KMS-11 (cell line): ENCODE measurements around the gene EFL1.

Experiments
- H2AFZ ChIP-seq: fragments of 200-600 bp; sonication (generic); 2 replicates; pipeline ENCODE4 v1.6.1; 2016; ENCODE audit warnings: antibody characterized with exemption, mixed run types, low read depth
- H3K27ac ChIP-seq: fragments of 200-600 bp; sonication (generic); 2 replicates; pipeline ENCODE4 v1.6.1; 2016; ENCODE audit warnings: mild to moderate bottlenecking, mixed run types
- H3K27me3 ChIP-seq: fragments of 200-600 bp; sonication (generic); 2 replicates; pipeline ENCODE4 v1.6.1; 2017; ENCODE audit warnings: mild to moderate bottlenecking, low read depth, mixed run types, moderate library complexity; ENCODE audit not compliant: insufficient read depth
- H3K36me3 ChIP-seq: fragments of 200-600 bp; sonication (generic); 2 replicates; pipeline ENCODE4 v1.6.1; 2017; ENCODE audit warnings: mild to moderate bottlenecking, mixed run types; ENCODE audit not compliant: insufficient read depth
- H3K4me1 ChIP-seq: fragments of 200-600 bp; sonication (generic); 2 replicates; pipeline ENCODE4 v1.6.1; 2016; ENCODE audit warnings: mild to moderate bottlenecking, low read depth, mixed run types; ENCODE audit not compliant: poor library complexity, severe bottlenecking
- H3K4me2 ChIP-seq: fragments of 200-600 bp; sonication (generic); 2 replicates; pipeline ENCODE4 v1.7.0; 2016; ENCODE audit warnings: mild to moderate bottlenecking, mixed run types
- H3K4me3 ChIP-seq: fragments of 200-600 bp; sonication (generic); IDR thresholded peaks from 2 replicates; pipeline ENCODE4 v1.6.1; 2017; ENCODE audit warnings: low read depth, low read length, mixed read lengths; ENCODE audit not compliant: insufficient read depth
- H3K79me2 ChIP-seq: fragments of 200-600 bp; sonication (generic); 2 replicates; pipeline ENCODE4 v1.6.1; 2016; ENCODE audit warnings: low read depth, mixed run types; ENCODE audit not compliant: insufficient read depth
- H3K9ac ChIP-seq: fragments of 200-600 bp; sonication (generic); 2 replicates; pipeline ENCODE4 v1.6.1; 2016; ENCODE audit warnings: mild to moderate bottlenecking, mixed run types
- H4K20me1 ChIP-seq: fragments of 200-600 bp; sonication (generic); 2 replicates; pipeline ENCODE4 v1.6.1; 2016; ENCODE audit warnings: mild to moderate bottlenecking, mixed run types; ENCODE audit not compliant: insufficient read depth
- CTCF ChIP-seq: fragments of 200-600 bp; sonication (generic); conservative IDR thresholded peaks from 2 replicates; pipeline ENCODE4 v1.6.1; 2017; ENCODE audit warnings: low read depth, mild to moderate bottlenecking, antibody characterized with exemption, low read length, moderate library complexity, mixed read lengths

Gene EFL1

GRCh38 chr15:82150645-82151044 lies 111.9 kb downstream of the EFL1 start:
- no peak overlapping the region for H3K4me2 ChIP-seq
- no peaks in the 10 kb centered on the region for H4K20me1 ChIP-seq
- no peak overlapping the region for H3K27ac ChIP-seq
- no peak overlapping the region for H3K4me3 ChIP-seq
- no peaks in the 10 kb centered on the region for H3K27me3 ChIP-seq
- H3K36me3 ChIP-seq = no peaks in the 10 kb centered on the region
- H3K4me1 ChIP-seq = no peaks in the 10 kb centered on the region
- H3K79me2 ChIP-seq = no peaks in the 10 kb centered on the region
- H3K9ac ChIP-seq = no peak overlapping the region
- no peak overlapping the region for H2AFZ ChIP-seq
- no peak for TF ChIP-seq CTCF

GRCh38 chr15:82146990-82147461 lies 115.5 kb downstream of the EFL1 start:
- H3K27ac ChIP-seq = no peak overlapping the region

GRCh38 chr15:82146576-82146975 lies 116.0 kb downstream of the EFL1 start:
- TF ChIP-seq CTCF = no peak
- Histone ChIP-seq H4K20me1 (no peaks in the 10 kb centered on the region), H3K4me2 (no peak overlapping the region), H3K36me3 (no peaks in the 10 kb centered on the region), H3K27ac (no peak overlapping the region), H3K9ac (no peak overlapping the region), H3K4me1 (no peaks in the 10 kb centered on the region), H2AFZ (no peak overlapping the region), H3K79me2 (no peaks in the 10 kb centered on the region), H3K27me3 (no peaks in the 10 kb centered on the region), H3K4me3 (no peak overlapping the region)

More at GRCh38 chr15:82146990-82147461, 115.5 kb downstream of the EFL1 start:
- no peak overlapping the region for H2AFZ ChIP-seq
- no peak for TF ChIP-seq CTCF
- H3K4me1 ChIP-seq = no peaks in the 10 kb centered on the region
- no peak overlapping the region for H3K4me2 ChIP-seq
- no peaks in the 10 kb centered on the region for H4K20me1 ChIP-seq
- H3K9ac ChIP-seq = no peak overlapping the region
- H3K27me3 ChIP-seq = no peaks in the 10 kb centered on the region
- no peak overlapping the region for H3K4me3 ChIP-seq
- H3K79me2 ChIP-seq = no peaks in the 10 kb centered on the region
- H3K36me3 ChIP-seq = no peaks in the 10 kb centered on the region

GRCh38 chr15:82143390-82144385 lies 118.8 kb downstream of the EFL1 start:
- H4K20me1 ChIP-seq = no peaks in the 10 kb centered on the region
- H3K27me3 ChIP-seq = no peaks in the 10 kb centered on the region
- no peak overlapping the region for H3K27ac ChIP-seq
- TF ChIP-seq CTCF = no peak
- H3K4me3 ChIP-seq = no peak overlapping the region
- no peak overlapping the region for H3K9ac ChIP-seq
- no peaks in the 10 kb centered on the region for H3K36me3 ChIP-seq
- no peaks in the 10 kb centered on the region for H3K79me2 ChIP-seq
- no peaks in the 10 kb centered on the region for H3K4me1 ChIP-seq
- H2AFZ ChIP-seq = no peak overlapping the region
- no peak overlapping the region for H3K4me2 ChIP-seq
